ENCODE data around the gene TMEM252. TPM values are rescaled to one million over a fixed set of nuclear protein-coding genes. Genes with fewer than 3 reads are reported as not detected.

TMEM252 gene
- polyA plus RNA-seq, 1 experiment, result not detected

DNA sequence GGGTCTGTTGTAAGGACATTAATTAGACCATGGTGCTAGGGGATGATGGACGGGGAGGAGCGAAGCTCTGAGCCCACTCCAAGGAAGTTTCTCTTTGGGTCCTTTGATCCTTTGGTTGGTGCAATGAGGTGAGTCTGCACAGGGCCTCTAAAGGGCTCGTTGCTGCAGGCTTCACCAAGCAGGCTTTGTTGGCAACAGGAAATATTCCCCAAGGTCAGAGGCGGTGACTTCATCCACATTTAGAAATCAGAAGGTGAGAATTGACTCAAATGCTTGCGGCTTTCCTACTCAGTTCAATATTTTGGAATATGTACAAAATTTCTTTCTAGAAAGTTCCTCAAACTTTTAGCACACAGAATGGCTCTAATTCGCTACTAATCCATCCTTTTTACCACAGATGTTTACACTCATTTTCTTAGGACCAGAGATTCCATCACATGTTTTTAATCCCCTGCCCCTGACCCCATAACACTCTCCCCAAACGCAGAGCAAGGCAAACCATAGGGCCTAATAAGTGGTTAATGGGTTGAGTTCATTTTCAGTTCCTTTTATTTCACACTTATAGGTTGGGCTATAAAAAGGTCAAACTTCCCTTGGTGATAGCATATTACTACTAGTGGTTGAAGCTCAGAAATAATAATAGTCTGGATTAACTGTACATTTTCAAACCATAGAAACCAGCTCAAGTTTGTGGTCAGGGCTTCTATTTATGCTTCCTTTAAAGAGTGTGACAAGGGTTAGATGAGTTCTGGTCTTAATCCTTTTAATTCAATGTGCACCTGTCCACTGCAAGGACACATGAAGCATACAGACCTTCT lies 37.3 kb upstream of the TMEM252 start:
- H3K27me3 ChIP-seq (ENCODE audit: control insufficient read depth, insufficient read depth, low read length), result peaks cover 5% of the 10 kb centered on the region
- DNase-seq (ENCODE audit: low read depth, low spot score), result no peak
- ChIA-PET CTCF (no interaction called here), POLR2A (no interaction called here)
- H3K4me3 ChIP-seq (ENCODE audit: low read depth, low read length), result no peak overlapping the region
- TF ChIP-seq, protein P1, sequence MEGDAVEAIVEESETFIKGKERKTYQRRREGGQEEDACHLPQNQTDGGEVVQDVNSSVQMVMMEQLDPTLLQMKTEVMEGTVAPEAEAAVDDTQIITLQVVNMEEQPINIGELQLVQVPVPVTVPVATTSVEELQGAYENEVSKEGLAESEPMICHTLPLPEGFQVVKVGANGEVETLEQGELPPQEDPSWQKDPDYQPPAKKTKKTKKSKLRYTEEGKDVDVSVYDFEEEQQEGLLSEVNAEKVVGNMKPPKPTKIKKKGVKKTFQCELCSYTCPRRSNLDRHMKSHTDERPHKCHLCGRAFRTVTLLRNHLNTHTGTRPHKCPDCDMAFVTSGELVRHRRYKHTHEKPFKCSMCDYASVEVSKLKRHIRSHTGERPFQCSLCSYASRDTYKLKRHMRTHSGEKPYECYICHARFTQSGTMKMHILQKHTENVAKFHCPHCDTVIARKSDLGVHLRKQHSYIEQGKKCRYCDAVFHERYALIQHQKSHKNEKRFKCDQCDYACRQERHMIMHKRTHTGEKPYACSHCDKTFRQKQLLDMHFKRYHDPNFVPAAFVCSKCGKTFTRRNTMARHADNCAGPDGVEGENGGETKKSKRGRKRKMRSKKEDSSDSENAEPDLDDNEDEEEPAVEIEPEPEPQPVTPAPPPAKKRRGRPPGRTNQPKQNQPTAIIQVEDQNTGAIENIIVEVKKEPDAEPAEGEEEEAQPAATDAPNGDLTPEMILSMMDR (IDR thresholded peaks at IDR 0.05; ENCODE audit: low read depth, low read length), result no peak
- H3K9me3 ChIP-seq (ENCODE audit: control insufficient read depth, insufficient read depth, low read length), result no peaks in the 10 kb centered on the region
- no peak overlapping the region for H3K27ac ChIP-seq (ENCODE audit: low read depth, low read length)

DNA sequence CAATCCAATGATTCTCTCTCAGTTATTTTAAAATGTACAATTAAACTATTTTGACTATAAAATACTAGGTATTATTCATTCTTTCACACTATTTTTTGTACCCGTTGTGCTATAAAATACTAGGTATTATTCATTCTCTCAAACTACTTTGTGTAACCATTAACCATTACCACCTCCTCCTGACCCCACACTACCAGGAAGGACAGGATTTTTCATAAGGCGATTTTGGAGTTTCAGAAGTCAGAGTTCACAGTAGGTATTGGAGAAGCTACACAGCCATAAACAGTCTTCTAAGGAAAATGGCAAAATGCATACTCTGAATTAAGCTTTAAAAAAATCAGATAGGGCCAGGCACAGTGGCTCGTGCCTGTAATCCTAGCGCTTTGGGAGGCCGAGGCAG lies 35.1 kb upstream of the TMEM252 start:
- DNase-seq (ENCODE audit: low read depth, low spot score), result no peak
- TF ChIP-seq, protein P1 (IDR thresholded peaks at IDR 0.05; ENCODE audit: low read depth, low read length), result no peak
- POLR2A ChIA-PET, result no interaction called here
- CTCF ChIA-PET, result interaction anchor here (1.2 kb wide), 1 partner anchor 16 kb away, joined by 3 read pairs; no protein-coding TSS in a partner anchor
- Histone ChIP-seq H3K27me3 (ENCODE audit: control insufficient read depth, insufficient read depth, low read length) (peaks cover 5% of the 10 kb centered on the region), H3K9me3 (ENCODE audit: control insufficient read depth, insufficient read depth, low read length) (no peaks in the 10 kb centered on the region), H3K4me3 (ENCODE audit: low read depth, low read length) (no peak overlapping the region), H3K27ac (ENCODE audit: low read depth, low read length) (no peak overlapping the region)

DNA sequence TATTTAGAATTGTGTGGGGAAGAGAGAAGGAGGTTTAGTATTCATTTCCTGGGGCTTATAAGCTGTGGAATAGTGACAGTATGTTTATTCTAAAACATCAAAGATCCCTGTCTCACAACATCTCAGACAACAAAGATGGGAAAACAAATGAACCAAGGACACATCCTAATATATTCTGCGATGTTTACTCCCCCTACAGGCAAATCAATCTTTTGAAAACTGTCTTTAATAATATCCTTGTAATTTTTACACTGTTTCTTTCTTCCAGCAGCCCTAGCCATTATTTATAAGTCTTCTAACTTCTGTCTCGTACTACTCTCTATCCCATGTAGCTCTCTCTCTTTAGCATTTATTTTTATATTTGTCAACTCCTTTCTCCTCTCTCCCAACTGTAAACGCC lies 33.5 kb upstream of the TMEM252 start:
- TF ChIP-seq, protein P1 (IDR thresholded peaks at IDR 0.05; ENCODE audit: low read depth, low read length), result peak; percentile 23
- H3K27ac ChIP-seq (ENCODE audit: low read depth, low read length), result no peak overlapping the region
- CTCF ChIA-PET, result interaction anchor here (0.6 to 2.9 kb wide), 5 partner anchors 9 to 25 kb away, joined by 3 to 23 read pairs (median 3); no protein-coding TSS in a partner anchor
- peaks cover 3% of the 10 kb centered on the region for H3K27me3 ChIP-seq (ENCODE audit: control insufficient read depth, insufficient read depth, low read length)
- no peak overlapping the region for H3K4me3 ChIP-seq (ENCODE audit: low read depth, low read length)
- H3K9me3 ChIP-seq (ENCODE audit: control insufficient read depth, insufficient read depth, low read length), result no peaks in the 10 kb centered on the region
- POLR2A ChIA-PET, result no interaction called here
- no peak for DNase-seq (ENCODE audit: low read depth, low spot score)

DNA sequence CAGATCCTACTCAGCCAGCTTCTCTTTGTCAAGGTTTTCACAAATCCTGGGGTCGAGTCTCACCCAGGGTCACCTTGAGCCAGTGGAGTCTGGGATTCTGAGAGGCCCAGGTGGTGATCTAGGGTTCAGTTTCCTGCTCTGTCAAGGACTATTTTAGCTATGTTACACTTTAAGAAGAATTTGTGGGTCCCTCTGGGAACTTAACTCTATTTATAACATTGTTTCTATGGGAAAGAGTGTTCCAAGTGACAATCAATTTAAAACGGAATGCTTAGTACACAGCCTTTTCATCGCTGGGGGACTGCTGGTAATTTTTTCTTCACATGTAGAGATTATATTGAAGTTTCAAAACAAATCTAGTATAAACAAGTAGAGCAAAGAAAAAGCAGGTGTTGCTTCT lies 26.9 kb upstream of the TMEM252 start:
- CTCF ChIA-PET, result interaction anchor here (0.5 to 1.7 kb wide), 5 partner anchors 8 to 78 kb away, joined by 3 to 9 read pairs (median 4); no protein-coding TSS in a partner anchor
- no peak overlapping the region for H3K27ac ChIP-seq (ENCODE audit: low read depth, low read length)

More for the DNA sequence above, 26.9 kb upstream of the TMEM252 start:
- H3K9me3 ChIP-seq (ENCODE audit: control insufficient read depth, insufficient read depth, low read length), result no peaks in the 10 kb centered on the region
- no peaks in the 10 kb centered on the region for H3K27me3 ChIP-seq (ENCODE audit: control insufficient read depth, insufficient read depth, low read length)
- POLR2A ChIA-PET, result interaction anchor here (0.7 kb wide), 1 partner anchor 10 kb away, joined by 3 read pairs; no protein-coding TSS in a partner anchor
- DNase-seq (ENCODE audit: low read depth, low spot score), result no peak
- H3K4me3 ChIP-seq (ENCODE audit: low read depth, low read length), result no peak overlapping the region
- TF ChIP-seq, protein P1 (IDR thresholded peaks at IDR 0.05; ENCODE audit: low read depth, low read length), result no peak
